Muscle of arm (tissue), 12 donors: ENCODE measurements around the gene ACKR3. TPM values are rescaled to one million over a fixed set of nuclear protein-coding genes. Genes with fewer than 3 reads are reported as not detected.

ENCODE experiments used
- DNase-seq: peaks from one replicate; pipeline ENCODE4 v3.0.0-alpha.2; 2013
- polyA plus RNA-seq, 12 donors: library from polyadenylated mRNA; unstranded; fragments of 120-200 nt; gene quantifications; one replicate each; pipeline ENCODE4 v1.2.1, GENCODE V29; 2013; ENCODE audit not compliant: insufficient read length in 12 of 12

The ACKR3 gene
- polyA plus RNA-seq, 12 donors: 17.7 to 67.0 (median 24.9) TPM; not detected in 1

DNA sequence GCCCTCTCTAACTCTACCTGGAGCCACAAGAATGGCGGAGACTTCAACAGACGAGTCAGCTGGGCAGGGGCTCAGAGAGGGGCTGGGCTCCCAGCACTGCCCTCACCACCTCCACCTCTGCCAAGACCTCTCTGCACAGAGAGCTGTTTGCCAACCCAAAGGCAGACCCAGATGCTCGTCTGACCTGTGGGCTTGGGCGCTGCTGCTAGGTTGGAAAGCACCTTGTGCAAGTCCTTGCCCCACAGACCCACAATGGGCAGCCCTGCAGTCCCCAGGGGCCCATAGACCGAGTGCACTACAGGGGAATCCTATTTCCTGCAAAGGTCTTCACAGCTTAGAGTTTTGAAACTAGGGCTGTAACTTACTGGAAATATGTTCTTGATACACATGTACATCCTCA, 13.3 kb downstream of the ACKR3 start:
- no peak for DNase-seq

DNA sequence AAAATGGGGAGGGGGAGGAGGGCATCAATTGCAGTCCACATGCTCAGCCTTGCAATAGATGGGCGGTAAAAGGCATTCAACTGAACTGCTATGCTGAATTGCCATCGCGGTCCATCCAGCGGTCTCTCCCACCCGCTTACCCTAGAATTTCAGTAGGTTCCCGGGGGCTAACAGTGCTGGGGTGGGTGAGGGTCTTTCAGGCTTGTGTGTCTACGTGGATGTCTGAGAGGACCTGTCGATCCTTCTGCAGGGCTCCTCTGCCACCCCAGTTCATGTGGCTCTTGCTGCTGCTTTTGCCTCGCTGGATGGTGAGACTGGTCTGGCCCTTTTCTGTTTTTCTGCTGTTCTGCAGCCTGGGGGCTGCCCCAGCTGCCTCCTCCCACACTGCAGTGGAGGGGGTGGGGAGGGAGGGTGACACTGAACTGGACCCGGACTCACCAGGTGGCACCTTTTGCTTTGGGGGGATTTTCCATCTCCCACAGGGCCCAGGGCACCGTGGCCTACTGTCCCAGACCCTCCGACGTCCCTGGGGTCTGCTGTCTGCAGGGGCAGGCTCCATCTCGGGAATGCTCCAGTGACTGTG, 14.1 kb downstream of the ACKR3 start:
- no peak for DNase-seq

DNA sequence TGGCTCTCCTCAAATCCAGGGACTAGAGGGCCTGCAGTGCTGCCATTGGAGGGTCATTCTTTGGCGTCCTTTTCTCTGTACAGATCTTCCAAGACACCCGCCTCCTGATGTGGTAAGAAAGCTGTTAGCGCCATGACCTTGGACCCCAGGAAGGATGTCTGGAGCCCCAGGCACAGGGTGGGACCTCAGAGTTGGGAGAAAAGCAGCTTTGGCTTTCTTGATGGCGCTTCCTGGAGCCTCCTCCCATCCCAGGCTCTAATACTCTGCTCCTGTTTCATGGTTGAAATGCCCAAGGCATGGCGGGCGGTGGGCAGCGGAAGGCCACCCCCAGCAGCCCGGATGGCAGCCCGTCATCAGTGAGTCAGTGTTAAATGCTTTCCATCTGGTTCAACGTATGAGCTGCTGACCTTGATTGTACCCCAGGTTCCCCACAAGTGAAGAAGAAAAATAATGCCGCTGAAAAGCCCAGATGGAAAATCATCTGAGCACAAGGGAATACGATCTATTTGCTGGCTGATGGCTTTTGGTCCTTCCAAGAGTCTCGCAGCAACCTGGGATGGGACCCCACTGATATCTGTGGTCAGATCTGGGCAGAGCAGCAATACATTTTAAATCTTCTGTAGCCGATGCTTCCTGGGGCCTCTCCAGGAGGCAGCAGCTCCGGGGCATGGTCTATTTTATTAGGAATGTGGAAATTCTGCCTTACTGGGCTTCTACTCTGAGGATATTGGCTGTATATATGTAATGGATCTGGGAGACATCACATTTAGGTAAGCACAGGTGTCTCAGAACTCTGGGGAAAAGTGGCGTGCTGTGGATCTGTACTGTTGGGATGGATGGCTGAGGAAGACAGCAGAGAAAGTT, 15.1 kb downstream of the ACKR3 start:
- no peak for DNase-seq

DNA sequence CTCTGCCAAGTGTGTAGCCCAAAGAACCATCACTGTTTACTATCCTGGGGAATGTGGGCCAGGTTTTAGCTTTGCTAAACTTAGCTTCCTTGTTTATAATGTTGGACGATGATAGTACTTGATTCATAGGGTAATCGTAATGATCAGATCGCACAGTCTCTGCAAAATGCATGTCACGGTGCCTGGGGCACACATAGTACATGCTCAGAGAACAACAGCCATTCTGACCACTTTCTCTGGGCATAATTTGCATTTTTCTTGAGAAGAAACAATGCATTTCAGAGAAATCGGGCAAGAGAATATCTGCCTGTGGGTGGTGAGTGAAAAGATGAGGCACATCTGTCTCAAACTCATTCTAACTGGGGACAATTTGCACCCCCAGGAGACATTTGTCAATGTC, 16.3 kb downstream of the ACKR3 start:
- no peak for DNase-seq

DNA sequence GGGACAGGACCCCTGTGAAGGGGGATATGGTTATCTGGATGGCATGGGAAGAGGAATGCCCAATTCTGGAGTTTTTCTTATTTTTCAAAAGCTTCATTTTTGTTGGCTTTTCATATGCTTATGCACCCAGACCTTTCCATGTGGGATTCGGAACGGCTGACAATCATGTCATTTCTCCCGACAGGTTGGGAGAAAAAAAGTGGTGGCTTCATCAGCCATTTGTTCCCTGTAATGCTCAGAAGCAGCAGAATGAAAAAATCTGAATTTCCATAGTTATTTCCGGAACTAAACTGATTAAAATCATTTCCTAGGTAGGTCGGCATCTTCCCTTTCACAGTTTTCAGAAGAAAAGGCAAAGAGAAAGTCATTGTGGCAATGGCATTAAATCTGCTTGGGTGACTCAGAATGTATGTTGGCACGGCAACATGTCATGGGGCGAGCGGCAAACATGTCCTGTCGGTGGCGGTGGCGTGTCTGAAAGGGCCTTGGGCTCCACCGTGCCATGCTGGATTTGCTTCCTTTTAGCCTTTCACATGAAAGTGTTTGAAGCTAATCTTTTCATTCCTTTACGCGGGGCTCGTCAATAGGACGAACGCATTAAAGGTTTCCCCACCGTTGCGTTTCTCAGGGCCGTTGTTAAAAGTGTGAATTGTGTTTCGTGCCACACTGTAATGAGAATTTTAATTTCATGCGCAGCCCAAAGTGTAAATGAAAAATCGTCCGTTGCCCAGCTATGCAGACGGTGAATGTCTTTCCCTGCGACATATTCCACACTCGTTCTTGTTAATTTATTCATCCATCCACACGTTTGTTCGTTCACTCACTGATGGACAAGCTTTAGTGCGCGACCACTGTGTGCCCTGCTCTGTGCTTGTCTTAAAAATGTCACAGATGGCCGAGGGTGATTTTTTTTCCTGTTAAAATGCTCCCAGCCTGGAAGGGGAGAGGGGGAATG, 18.5 kb downstream of the ACKR3 start:
- DNase-seq: no peak

DNA sequence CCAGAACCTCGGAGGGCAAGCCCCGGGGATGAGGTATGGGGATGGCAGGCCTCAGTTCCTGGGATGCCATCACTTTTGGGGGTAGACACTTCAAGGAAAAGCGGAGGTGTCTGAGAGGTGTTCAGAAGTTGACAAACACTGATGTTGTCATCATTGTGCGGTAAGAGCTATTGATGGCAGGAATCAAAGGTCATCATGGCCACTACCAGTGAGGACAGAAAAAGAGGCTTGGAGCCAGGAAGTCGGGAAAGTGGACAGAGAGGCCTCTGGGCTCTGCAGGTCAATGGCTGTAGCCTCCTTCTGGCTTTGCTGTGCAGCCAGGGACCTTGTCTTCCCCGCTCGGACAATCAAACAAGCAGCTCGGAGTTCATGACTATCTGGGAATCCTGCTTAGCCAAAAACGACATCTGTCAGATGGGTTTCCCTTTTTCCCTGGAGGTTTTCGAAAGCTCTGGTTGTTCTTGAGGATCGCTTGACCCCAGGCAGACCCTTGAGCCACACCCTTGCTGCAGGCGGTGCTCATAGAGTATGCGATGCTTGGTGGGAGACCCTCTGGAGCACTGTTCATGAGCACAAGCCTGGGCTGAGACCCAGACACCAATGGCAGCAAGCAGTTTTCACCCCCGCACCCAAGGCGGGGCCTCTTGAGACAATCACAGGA, 19.4 kb downstream of the ACKR3 start:
- DNase-seq: no peak

DNA sequence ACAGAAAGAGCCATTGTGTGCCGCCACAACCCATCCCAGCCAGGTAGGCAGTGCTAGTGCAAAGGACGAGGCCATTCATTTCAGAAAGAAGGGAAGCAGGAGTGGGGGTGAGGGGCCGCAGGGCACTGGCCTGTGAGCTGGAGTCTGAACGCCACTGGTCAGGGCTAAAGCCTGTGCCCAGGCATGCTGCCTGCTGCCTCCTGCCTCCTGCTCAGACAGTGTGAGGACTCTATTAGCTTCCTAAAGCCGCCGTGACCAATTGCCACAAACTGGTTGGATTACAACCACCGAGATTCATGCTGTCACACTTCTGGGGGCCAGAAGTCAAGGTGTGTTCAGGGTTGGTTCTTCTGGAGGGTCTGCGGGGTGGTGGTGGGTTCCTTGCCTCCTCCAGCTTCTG, 21.2 kb downstream of the ACKR3 start:
- DNase-seq: no peak

DNA sequence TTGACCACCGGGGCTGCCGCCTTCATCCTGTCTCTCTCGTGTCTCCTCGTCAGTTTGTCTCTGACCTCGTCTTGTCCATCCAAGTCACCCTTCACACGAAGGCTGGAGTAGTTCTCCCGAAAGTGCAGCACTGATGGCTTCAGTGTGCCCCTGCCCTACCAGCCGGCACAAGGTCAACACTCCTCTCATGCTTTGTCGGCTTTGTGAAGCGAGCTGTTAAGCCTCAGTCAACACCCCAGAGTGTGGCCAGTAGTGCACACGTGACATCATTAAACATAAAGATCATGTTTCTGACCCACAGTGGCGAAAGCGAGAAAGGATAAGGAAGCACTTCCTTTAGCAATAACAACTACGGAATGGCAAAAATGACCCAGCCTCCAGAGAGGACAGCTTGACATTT, 23.2 kb downstream of the ACKR3 start:
- DNase-seq: no peak

DNA sequence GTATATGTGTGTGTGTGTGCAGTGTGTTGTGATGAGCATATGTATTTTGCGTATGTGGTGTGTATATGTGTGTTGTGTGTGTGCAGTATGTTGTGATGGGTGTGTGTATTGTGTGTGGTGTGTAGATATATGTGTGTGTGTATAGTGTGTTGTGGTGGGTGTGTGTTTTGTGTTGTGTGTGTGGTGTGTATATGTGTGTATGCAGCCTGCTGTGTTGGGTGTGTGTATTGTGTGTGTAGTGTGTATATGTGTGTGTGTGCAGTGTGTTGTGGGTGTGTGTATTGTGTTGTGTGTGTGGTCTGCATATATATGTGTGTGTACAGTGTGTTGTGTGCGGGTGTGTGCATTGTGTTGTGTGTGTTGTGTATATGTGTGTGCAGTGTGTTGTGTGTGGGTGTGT, 23.9 kb downstream of the ACKR3 start:
- DNase-seq: no peak

DNA sequence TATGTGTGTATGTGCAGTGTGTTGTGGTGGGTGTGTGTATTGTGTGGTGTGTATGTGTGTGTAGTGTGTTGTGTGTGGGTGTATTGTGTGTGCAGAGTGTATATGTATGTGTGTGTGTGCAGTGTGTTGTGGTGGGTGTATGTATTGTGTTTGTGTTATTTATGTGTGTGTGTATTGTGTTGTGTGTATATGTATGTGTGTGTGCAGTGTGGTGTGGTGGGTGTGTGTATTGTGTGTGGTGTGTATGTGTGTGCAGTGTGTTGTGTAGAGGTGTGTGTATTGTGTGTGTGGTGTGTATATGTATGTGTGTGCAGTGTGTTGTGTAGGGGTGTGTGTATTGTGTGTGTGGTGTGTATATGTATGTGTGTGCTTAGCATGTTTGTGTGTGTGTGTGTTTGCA, 24.3 kb downstream of the ACKR3 start:
- no peak for DNase-seq

DNA sequence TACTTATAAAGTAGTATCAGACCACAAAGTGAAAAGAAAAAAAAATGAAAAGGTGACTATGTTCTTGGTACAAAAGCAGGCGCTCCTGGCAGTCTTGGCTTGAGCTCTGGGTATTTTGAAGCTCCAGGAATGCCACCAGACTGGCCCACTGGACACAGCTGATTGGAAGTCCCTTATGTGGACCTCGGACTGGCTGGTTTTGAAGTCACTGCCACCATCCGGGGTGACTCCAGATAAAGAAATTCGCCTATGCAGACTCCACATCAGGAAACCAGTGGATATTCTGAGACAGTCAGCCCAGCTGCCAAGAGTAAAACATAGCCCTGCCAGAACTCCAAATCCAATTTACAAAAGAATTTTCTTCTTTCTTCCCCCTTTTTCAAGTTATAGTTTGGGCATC, 28.0 kb downstream of the ACKR3 start:
- DNase-seq: no peak

DNA sequence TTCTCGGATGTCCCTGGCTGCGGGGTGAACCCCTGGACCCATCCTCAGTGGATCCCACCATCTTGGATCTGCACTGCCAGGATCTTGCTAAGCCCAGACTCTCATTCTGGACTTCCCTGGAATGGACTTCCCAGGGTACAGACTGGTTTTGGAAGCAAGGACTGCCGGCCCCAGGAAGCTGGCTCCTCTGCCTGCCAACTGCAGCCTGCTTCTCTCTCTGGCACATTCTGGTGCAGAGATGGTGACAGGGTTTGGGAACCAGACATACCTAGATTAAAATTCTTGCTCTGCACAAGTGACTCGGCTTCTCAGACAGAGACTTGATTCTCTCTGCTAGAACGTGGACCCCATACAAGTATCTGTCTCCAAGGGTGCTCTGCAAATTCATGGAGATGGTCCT, 29.4 kb downstream of the ACKR3 start:
- no peak for DNase-seq

DNA sequence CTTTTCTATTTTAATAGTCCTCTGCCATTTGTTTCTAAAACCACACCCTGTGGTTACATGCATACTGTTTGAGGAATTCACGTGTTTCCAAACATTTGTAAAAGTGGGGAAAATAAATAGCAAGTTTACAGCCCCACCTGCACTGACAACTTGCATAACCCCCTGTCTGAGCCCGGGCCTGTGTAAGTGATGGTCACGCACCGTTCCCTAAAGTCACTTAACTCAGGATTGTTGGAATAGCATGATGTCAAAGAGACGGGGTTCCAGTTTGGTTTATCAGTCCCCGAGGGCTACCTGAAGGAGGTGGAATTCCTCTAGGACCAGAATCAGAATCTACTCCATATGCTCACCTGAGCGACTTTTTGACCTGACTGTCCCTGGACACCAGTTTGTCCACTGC, 30.5 kb downstream of the ACKR3 start:
- DNase-seq: no peak

DNA sequence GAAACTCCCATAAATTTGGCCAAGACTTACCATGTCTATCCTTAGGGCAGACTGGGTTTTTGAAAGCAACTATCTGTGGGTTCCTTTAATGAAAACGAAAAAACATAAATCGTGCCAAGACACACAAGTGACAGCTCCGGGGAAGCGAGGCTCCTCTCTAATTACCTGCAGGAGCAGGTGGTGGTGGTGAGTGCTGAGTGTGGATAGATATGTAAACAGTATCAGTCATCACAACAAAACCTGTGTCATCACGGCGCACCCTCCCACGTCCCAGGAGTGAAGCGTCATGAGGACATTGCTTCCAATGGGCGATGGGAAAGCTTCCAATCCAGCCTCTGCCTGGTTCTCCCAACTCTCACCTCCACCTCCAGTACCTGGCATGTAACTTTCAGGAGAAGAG, 31.3 kb downstream of the ACKR3 start:
- no peak for DNase-seq

DNA sequence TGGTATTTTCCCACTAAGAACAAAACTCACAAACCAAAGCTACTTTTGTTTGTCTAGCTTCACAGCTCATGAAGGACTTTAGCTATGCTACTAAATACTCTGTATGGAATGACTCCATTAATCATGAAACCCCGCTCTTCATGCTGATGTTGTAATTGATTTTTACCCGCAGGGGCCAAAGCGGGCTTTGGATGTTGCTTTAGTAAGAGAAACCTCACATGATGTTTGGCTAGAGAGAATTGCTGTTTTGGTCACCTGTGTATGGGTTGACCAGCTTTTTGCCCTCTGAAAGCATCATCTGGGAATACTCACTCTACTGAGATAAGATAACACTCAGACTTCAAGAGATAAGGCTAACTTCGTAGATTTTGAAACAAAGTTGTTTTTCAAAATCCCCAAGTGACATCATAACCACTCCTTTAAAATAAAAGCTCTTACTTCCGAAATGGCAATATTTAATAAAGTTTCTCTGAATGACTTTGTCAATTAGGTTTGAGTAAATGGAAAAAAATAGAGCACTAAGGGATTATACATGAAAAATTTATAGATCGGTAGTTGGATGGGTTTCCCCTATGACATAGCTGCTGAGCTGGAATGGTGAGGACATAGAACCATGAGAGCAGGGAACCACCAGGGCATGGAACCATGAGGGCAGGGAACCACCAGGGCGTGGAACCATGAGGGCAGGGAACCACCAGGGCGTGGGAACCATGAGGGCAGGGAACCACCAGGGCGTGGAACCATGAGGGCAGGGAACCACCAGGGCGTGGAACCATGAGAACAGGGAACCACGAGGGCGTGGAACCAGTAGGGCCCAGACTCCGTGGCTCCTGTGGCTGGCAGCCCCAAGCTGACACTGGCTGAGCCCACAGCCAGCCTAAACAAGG, 31.9 kb downstream of the ACKR3 start:
- DNase-seq: no peak

DNA sequence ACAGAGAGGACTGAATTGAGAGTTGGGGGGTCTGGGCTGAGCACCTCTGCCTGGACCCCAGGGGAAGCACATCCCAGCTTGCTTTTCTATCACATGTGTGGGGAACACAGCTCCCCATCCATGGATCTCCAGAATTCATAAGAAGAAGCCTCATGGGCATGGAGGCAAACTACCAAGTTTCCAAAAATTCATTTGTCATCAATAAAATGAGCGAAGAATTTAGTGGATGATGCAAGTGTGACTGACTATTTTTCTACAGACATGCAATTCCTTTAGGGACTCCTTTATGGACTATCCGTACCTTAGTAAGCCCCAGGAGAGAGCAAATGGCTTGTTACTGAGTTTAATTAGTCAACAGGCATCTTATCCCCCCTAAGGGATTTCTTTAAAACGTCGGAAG, 33.1 kb downstream of the ACKR3 start:
- no peak for DNase-seq

DNA sequence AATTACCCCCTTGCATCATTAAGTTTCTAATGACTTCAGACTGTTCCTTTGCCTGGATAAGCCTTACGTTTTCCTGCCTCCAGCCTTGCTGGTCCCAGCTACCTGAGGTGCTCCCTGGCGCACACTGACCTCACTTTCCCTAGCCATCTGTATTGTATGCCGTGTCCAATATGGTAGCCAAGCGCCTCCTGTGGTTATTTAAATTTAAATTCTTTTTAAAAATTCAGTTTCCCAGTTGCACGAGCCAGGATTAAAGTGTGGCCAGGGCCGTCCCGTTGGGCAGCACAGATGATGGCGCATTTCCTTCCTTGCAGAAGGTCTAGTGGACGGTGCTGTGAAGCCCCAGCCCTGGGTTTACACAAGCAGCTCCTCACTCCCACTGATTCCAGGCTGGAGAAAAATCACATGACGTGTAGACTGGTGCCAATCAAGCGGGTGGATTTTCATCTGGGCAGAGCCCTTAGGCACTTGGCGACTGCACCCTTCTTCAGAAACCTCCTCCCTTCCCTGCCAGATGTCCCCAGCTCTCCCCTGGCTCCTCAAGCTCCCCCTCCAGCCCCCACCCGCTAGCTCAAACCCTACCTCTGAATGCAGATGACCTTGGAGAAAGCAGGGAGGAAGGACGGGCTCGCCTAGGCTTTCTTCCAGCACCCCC, 33.9 kb downstream of the ACKR3 start:
- DNase-seq: no peak

DNA sequence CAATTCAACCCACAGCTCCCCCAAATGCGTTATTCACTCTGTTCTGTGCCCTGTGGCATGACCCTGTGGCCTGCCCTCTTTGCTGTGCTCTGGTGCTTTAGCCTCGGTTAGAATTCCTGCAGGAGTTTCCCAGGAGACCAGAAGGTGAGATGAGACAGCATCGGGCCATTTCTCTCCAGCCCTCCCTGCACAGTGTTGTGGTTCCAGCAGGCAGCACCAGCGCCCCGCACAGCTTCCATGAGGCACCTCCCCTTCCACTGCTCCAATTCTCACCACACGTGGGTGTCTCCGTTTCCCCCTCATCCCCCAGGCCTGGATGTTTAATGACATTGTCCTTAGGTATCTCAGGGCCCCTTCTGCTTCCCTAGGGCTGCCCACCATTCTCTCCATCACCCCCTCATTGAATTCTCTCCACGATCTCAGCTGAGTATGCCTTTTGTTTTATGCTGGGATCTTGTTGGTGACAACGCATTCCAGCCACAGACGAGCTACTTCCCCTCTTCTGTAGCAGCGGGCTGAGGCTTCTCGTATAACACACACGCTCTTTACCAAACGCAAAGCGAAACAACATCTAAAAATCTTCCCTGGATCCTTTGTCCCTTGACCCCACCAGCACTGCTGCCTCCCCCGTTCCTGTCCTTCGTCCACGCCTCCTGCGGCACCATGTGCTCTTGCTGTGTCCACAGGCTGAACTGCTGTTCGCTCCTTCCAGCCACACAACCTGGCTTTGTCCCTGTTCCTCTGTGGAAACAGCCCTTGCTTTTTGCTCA, 35.1 kb downstream of the ACKR3 start:
- DNase-seq: no peak

DNA sequence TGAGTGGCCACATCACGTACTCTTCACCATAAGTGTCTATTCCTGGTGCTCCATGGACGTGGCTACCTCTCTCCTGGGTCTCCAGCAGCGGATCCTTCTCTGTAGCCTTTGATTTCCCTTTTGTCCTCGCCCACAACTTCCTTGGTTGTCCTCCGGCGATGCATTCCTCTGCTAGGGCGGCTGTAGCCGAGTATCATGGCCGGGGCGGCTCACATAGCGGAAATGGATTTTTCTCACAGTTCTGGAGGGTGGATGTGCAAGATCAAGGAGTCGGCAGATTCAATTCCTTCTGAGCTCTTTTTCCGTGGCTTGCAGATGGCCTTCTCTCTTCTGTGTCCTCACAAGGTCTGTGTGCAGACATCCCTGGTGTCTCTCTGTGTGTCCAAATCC, 35.7 kb downstream of the ACKR3 start:
- no peak for DNase-seq

DNA sequence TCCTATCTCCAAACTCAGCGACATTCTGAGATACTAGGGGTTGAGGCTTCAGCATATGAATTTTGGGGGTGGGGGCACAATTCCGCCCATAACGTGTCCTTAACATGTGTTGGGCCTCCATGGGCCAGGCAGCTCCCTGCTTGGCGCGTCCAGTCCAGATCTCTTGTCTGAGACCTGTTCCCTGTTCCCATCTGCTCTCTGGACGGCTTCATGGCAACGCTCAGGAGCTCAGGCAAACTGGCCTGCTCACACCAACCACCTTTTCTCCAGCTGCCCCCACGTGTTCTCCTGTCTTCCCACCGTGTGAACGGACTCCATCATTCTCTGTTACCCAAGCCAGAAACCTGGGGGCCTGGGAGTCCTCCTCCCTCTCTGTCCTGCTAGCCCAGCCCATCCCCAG, 36.4 kb downstream of the ACKR3 start:
- DNase-seq: no peak
